GM19455 (cell line): ENCODE measurements around the gene HOXA4.

Source experiments
- ATAC-seq: cut with Tn5 transposase; IDR thresholded peaks from one replicate; pipeline ENCODE4 v1.9.1; 2021; ENCODE audit not compliant: unreplicated experiment

Gene HOXA4

GRCh38 chr7:27169658-27170425, 39.3 kb upstream of the HOXA4 start:
- ATAC-seq = no peak

- no peak for ATAC-seq
Observed at GRCh38 chr7:27168265-27168947, 37.8 kb upstream of the HOXA4 start.

- ATAC-seq = no peak
Observed at GRCh38 chr7:27167916-27168264, 37.3 kb upstream of the HOXA4 start.

GRCh38 chr7:27166531-27167505, 36.3 kb upstream of the HOXA4 start:
- ATAC-seq = no peak

- no peak for ATAC-seq
Observed at GRCh38 chr7:27165996-27166530, 35.5 kb upstream of the HOXA4 start.

GRCh38 chr7:27165089-27165995, 34.8 kb upstream of the HOXA4 start, which contains the start of gene HOXA9:
Gene HOXA9, minus strand, starts transcription at chr7:27165537. Its CDS starts 80 bp downstream, at chr7:27165457.
- ATAC-seq = no peak

- ATAC-seq = no peak
Observed at GRCh38 chr7:27164367-27165088, 34.0 kb upstream of the HOXA4 start.

GRCh38 chr7:27164045-27164366, 33.4 kb upstream of the HOXA4 start:
- ATAC-seq = no peak

GRCh38 chr7:27163288-27164044, 32.9 kb upstream of the HOXA4 start:
- no peak for ATAC-seq

GRCh38 chr7:27162561-27163287, 32.2 kb upstream of the HOXA4 start:
- no peak for ATAC-seq

GRCh38 chr7:27161721-27162560, 31.4 kb upstream of the HOXA4 start:
- no peak for ATAC-seq

GRCh38 chr7:27161214-27161720, 30.7 kb upstream of the HOXA4 start:
- no peak for ATAC-seq

GRCh38 chr7:27160546-27161213, 30.1 kb upstream of the HOXA4 start:
- peak; percentile 63 for ATAC-seq

- ATAC-seq = peak; percentile 13
Observed at GRCh38 chr7:27160145-27160545, 29.6 kb upstream of the HOXA4 start.

- no peak for ATAC-seq
Observed at GRCh38 chr7:27159266-27160144, 28.9 kb upstream of the HOXA4 start.
